IMR-90 (cell line): ENCODE results near the gene ANTXR2. TPM values are rescaled to one million over a fixed set of nuclear protein-coding genes. Genes with fewer than 3 reads are reported as not detected.

ENCODE experiments used
- ATAC-seq: fragments of 200-7000 bp; cut with Tn5 transposase; 2 replicates; pipeline ENCODE4 v1.9.1; 2020; ENCODE audit warnings: low read depth, mild to moderate bottlenecking, moderate library complexity
- BruUV-seq: library from RNA; stranded (reverse); fragments of 400-500 nt; replicated peaks from 2 replicates; lab custom pipeline; 2021; lab: Mats Ljungman, UMichigan
- CTCF ChIA-PET: fragments of 300-600 bp; formaldehyde crosslinking; extraction: SDS; loops from one replicate; lab custom pipeline; 2021; ENCODE audit warnings: antibody characterized with exemption; lab: Yijun Ruan, JAX
- POLR2A ChIA-PET: fragments of 300-600 bp; sonication (Branson Sonifier 250); formaldehyde crosslinking; loops from one replicate; lab custom pipeline; 2022; ENCODE audit warnings: antibody characterized with exemption; ENCODE audit not compliant: unreplicated experiment; lab: Charles Lee
- DNase-seq: peaks from one replicate; pipeline ENCODE4 v3.0.0; 2013
- H2AFZ ChIP-seq: replicated peaks from 2 replicates; pipeline ENCODE3; 2013; ENCODE audit warnings: low read length, mild to moderate bottlenecking; ENCODE audit not compliant: poor library complexity
- H2AK5ac ChIP-seq: 2 replicates; pipeline ENCODE4 v1.6.1; 2013; ENCODE audit warnings: low read depth, low read length, inconsistent platforms
- H2AK9ac ChIP-seq: replicated peaks from 2 replicates; pipeline ENCODE3; 2013; ENCODE audit warnings: mild to moderate bottlenecking, low read depth, low read length, moderate library complexity; ENCODE audit not compliant: poor library complexity
- H2BK120ac ChIP-seq: 2 replicates; pipeline ENCODE4 v1.6.1; 2013; ENCODE audit warnings: low read depth, low read length, inconsistent platforms
- H2BK15ac ChIP-seq: 3 replicates; pipeline ENCODE4 v1.6.1; 2013; ENCODE audit warnings: low read depth, low read length, inconsistent platforms
- H2BK20ac ChIP-seq: 2 replicates; pipeline ENCODE4 v1.6.1; 2013; ENCODE audit warnings: low read depth, mild to moderate bottlenecking, inconsistent platforms, low read length, moderate library complexity
- H2BK5ac ChIP-seq: 2 replicates; pipeline ENCODE4 v1.6.1; 2013; ENCODE audit warnings: mild to moderate bottlenecking, low read depth, low read length, inconsistent platforms; ENCODE audit not compliant: poor library complexity, severe bottlenecking
- H3K14ac ChIP-seq: replicated peaks from 2 replicates; pipeline ENCODE4 v1.6.1; 2013; ENCODE audit warnings: low read depth, low read length, inconsistent platforms
- H3K18ac ChIP-seq: 2 replicates; pipeline ENCODE4 v1.6.1; 2013; ENCODE audit warnings: low read depth, low read length, control low read depth
- H3K23ac ChIP-seq: 2 replicates; pipeline ENCODE4 v1.6.1; 2013; ENCODE audit warnings: low read depth, low read length, inconsistent platforms
- H3K27ac ChIP-seq: 2 replicates; pipeline ENCODE4 v1.5.1; 2013; ENCODE audit warnings: mild to moderate bottlenecking, control low read depth, low read length; ENCODE audit not compliant: insufficient read depth
- H3K27me3 ChIP-seq: 2 replicates; pipeline ENCODE4 v1.6.1; 2013; ENCODE audit warnings: low read length; ENCODE audit not compliant: control insufficient read depth, insufficient read depth
- H3K36me3 ChIP-seq: 2 replicates; pipeline ENCODE4 v1.6.1; 2013; ENCODE audit warnings: low read length, mixed read lengths; ENCODE audit not compliant: control insufficient read depth, insufficient read depth
- H3K4ac ChIP-seq: 2 replicates; pipeline ENCODE4 v1.6.1; 2013; ENCODE audit warnings: low read depth, low read length, inconsistent platforms
- H3K4me1 ChIP-seq: 2 replicates; pipeline ENCODE4 v1.6.1; 2013; ENCODE audit warnings: low read length, mixed read lengths; ENCODE audit not compliant: control insufficient read depth, insufficient read depth
- H3K4me2 ChIP-seq: 2 replicates; pipeline ENCODE4 v1.6.1; 2013; ENCODE audit warnings: low read depth, mild to moderate bottlenecking, control low read depth, low read length, moderate library complexity
- H3K4me3 ChIP-seq: 2 replicates; pipeline ENCODE4 v1.5.1; 2013; ENCODE audit warnings: low read depth, mild to moderate bottlenecking, control low read depth, low read length, moderate library complexity; ENCODE audit not compliant: insufficient read depth
- H3K56ac ChIP-seq: 2 replicates; pipeline ENCODE4 v1.6.1; 2013; ENCODE audit warnings: low read length, inconsistent platforms; ENCODE audit not compliant: insufficient read depth; ENCODE audit errors: extremely low read depth
- H3K79me1 ChIP-seq, 2 experiments: 2 replicates each; pipeline ENCODE4 v1.6.1; 2013; ENCODE audit warnings: low read length in 2 of 2, inconsistent platforms in 1 of 2, low read depth in 1 of 2
- H3K9ac ChIP-seq: 2 replicates; pipeline ENCODE4 v1.6.1; 2013; ENCODE audit warnings: low read depth, low read length, control low read depth
- H3K9me1 ChIP-seq: 2 replicates; pipeline ENCODE4 v1.6.1; 2013; ENCODE audit warnings: low read length, inconsistent platforms; ENCODE audit not compliant: insufficient read depth
- H3K9me3 ChIP-seq: 2 replicates; pipeline ENCODE4 v1.6.1; 2013; ENCODE audit warnings: low read length; ENCODE audit not compliant: control insufficient read depth, insufficient read depth
- H4K20me1 ChIP-seq: 2 replicates; pipeline ENCODE4 v1.6.1; 2013; ENCODE audit warnings: low read length, inconsistent platforms; ENCODE audit not compliant: insufficient read depth
- H4K5ac ChIP-seq: 2 replicates; pipeline ENCODE4 v1.6.1; 2013; ENCODE audit warnings: mild to moderate bottlenecking, low read depth, low read length, control low read depth
- H4K8ac ChIP-seq, 2 experiments: 2 replicates each; pipeline ENCODE4 v1.6.1; 2013; ENCODE audit warnings: low read depth in 2 of 2, low read length in 2 of 2, control low read depth in 1 of 2, inconsistent platforms in 1 of 2
- H4K91ac ChIP-seq: 2 replicates; pipeline ENCODE4 v1.6.1; 2013; ENCODE audit warnings: low read depth, low read length, inconsistent platforms; ENCODE audit not compliant: insufficient read depth
- BHLHE40 ChIP-seq: fragments of 150-350 bp; IDR thresholded peaks from 2 replicates; pipeline ENCODE4 v1.6.1; 2016; ENCODE audit warnings: mild to moderate bottlenecking, low read depth, low read length
- CEBPB ChIP-seq: IDR thresholded peaks from 2 replicates; pipeline ENCODE4 v1.6.1; 2012; ENCODE audit warnings: low read depth, low read length, improper control_type of control experiment
- CTCF ChIP-seq: conservative IDR thresholded peaks from 2 replicates; pipeline ENCODE4 v1.5.1; 2012; ENCODE audit warnings: mild to moderate bottlenecking, low read depth, low read length, improper control_type of control experiment
- POLR2A ChIP-seq: IDR thresholded peaks from 2 replicates; pipeline ENCODE4 v1.6.1; 2012; ENCODE audit warnings: mild to moderate bottlenecking, low read depth, low read length
- RCOR1 ChIP-seq: IDR thresholded peaks from 2 replicates; pipeline ENCODE4 v1.6.1; 2012; ENCODE audit warnings: mild to moderate bottlenecking, low read length, improper control_type of control experiment; ENCODE audit not compliant: insufficient replicate concordance
- RFX5 ChIP-seq: IDR thresholded peaks from 2 replicates; pipeline ENCODE4 v1.8.0; 2012; ENCODE audit warnings: low read depth, mild to moderate bottlenecking, low read length, moderate library complexity
- WGBS, 2 experiments: methylation state at CpG; one replicate each; pipeline versions ENCODE4 v1.1.5 to v1.1.7; 2013; ENCODE audit warnings: missing lambda C conversion rate in 2 of 2; ENCODE audit not compliant: insufficient read length in 1 of 2; ENCODE audit errors: extremely low coverage in 2 of 2; 5-methylcytosine and 5-hydroxymethylcytosine counted together
- dilution Hi-C: fragments of 300-500 bp; cut with HindIII; formaldehyde crosslinking; loops from one replicate; pipeline ENCODE4 v1.14.3; 2018; ENCODE audit warnings: low sequenced_read_pairs; ENCODE audit not compliant: unreplicated experiment
- in situ Hi-C: fragments of 300-500 bp; cut with MboI; formaldehyde crosslinking; loops from 3 replicates; pipeline ENCODE4 v1.14.3; 2019; ENCODE audit warnings: low sequenced_read_pairs, inconsistent platforms, mixed read lengths
- intact Hi-C: fragments of 100-400 bp; cut with micrococcal nuclease; formaldehyde crosslinking; loops from 2 replicates; pipeline ENCODE4 v1.10.0; 2022
- polyA plus RNA-seq, 3 experiments: library from polyadenylated mRNA; depleted of rRNA; stranded (reverse); fragments of >200 nt; gene quantifications; 2 replicates each; pipeline ENCODE4 v1.2.3, GENCODE V29; 2012; ENCODE audit warnings: low replicate concordance in 1 of 3
- total RNA-seq: library from RNA; depleted of rRNA; stranded (reverse); fragments of >200 nt; gene quantifications from 2 replicates; pipeline ENCODE4 v1.2.3, GENCODE V29; 2012

Gene ANTXR2
- total and polyA plus RNA-seq, 2 of the 4 experiments (the other 2 are of a cell fraction), result 46.8 to 88.5 TPM

- dilution Hi-C loops (no loop called here), intact Hi-C loops (no loop called here), in situ Hi-C loops (no loop called here)
- H3K14ac ChIP-seq, result no peak overlapping the region
- no peak overlapping the region for H2AFZ ChIP-seq
- H2BK15ac ChIP-seq, result no peak overlapping the region
- no peak overlapping the region for H3K18ac ChIP-seq
- H4K91ac ChIP-seq, result no peak overlapping the region
- no peaks in the 10 kb centered on the region for H3K36me3 ChIP-seq
- no peak for DNase-seq
- H3K9ac ChIP-seq, result no peak overlapping the region
- no peaks in the 10 kb centered on the region for H3K9me3 ChIP-seq
- H2AK5ac ChIP-seq, result no peak overlapping the region
- H3K4me2 ChIP-seq, result no peak overlapping the region
- H3K56ac ChIP-seq, result no peak overlapping the region
- H4K20me1 ChIP-seq, result no peaks in the 10 kb centered on the region
- CTCF ChIA-PET, result interaction anchor here (1.4 kb wide), 1 partner anchor 24 kb away, joined by 3 read pairs; no protein-coding TSS in a partner anchor
- no peak overlapping the region for H4K8ac ChIP-seq
- H2BK5ac ChIP-seq, result no peak overlapping the region
- H3K27me3 ChIP-seq, result no peaks in the 10 kb centered on the region
- no TSS peak for BruUV-seq
- H3K27ac ChIP-seq, result no peak overlapping the region
- H3K4me1 ChIP-seq, result peaks cover 2% of the 10 kb centered on the region; the same call in 1 of the 2 replicates
- WGBS, 2 experiments, result 100% methylated on average over 1 of the region's 5 CpGs; no CpG with 5 or more reads in 1 of the 2 experiments
- H4K5ac ChIP-seq, result no peak overlapping the region
- H3K9me1 ChIP-seq, result no peaks in the 10 kb centered on the region; the same call in 1 of the 2 replicates
- POLR2A ChIA-PET, result no interaction called here
- no peak overlapping the region for H3K4me3 ChIP-seq
- no peak overlapping the region for H2AK9ac ChIP-seq
- TF ChIP-seq RFX5, result no peak
- no peak for TF ChIP-seq POLR2A
- TF ChIP-seq RCOR1, result no peak
- TF ChIP-seq CTCF, result no peak
- no peak for TF ChIP-seq CEBPB
- TF ChIP-seq BHLHE40, result no peak
- H2BK120ac ChIP-seq, result no peak overlapping the region
- no peak overlapping the region for H3K23ac ChIP-seq
- no peaks in the 10 kb centered on the region for H3K79me1 ChIP-seq
- no peak overlapping the region for H3K4ac ChIP-seq
- ATAC-seq, result no peak
- no peak overlapping the region for H2BK20ac ChIP-seq
Measured at GRCh38 chr4:80101071-80101791, 28.2 kb upstream of the ANTXR2 start.
